ENCODE results near the gene MCF2L. TPM values are rescaled to one million over a fixed set of nuclear protein-coding genes. Genes with fewer than 3 reads are reported as not detected.

Gene MCF2L
- total RNA-seq, 1 experiment from 2014 or later: 22.1 TPM

- H3K27ac Mint-ChIP-seq (ENCODE audit: unreplicated experiment): peak overlapping the region; percentile 57
- TF ChIP-seq CTCF (IDR thresholded peaks at IDR 0.05; ENCODE audit: insufficient read depth in 1 of 2, low read depth in 1 of 2, low read length in 1 of 2, severe bottlenecking in 1 of 2, unreplicated experiment in 1 of 2): no peak
- no TSS peak for BruUV-seq (replicated peaks)
- Histone ChIP-seq H3K27me3 (replicated peaks; ENCODE audit: control insufficient read depth, insufficient read depth, low read length) (no peaks in the 10 kb centered on the region), H3K36me3 (ENCODE audit: control insufficient read depth, insufficient read depth, low read length) (no peaks in the 10 kb centered on the region; the same call in 1 of the 2 replicates), H3K4me3 (ENCODE audit: low read depth, low read length) (no peak overlapping the region), H3K9me3 (0 out of 2 replicates have a peak, but pooled peaks cover 3% of the 10 kb centered on the region), H3K4me1 (peaks cover under 1% of the 10 kb centered on the region; the same call in 1 of the 2 replicates)
- ChIA-PET CTCF (interaction anchor here (0.7 kb wide), 2 partner anchors 18 to 22 kb away, joined by 3 to 5 read pairs; partner anchors contain the start of gene MCF2L), POLR2A (interaction anchor here (0.6 to 1.0 kb wide), 2 partner anchors 10 to 167 kb away, joined by 3 read pairs; no protein-coding TSS in a partner anchor)
- H3K4me3 Mint-ChIP-seq (ENCODE audit: unreplicated experiment): no peak overlapping the region
- H3K4me1 Mint-ChIP-seq (ENCODE audit: low read depth, unreplicated experiment): peaks cover 4% of the 10 kb centered on the region
- peak; percentile 84 to 85 for DNase-seq
- H3K9me3 Mint-ChIP-seq (ENCODE audit: unreplicated experiment): no peaks in the 10 kb centered on the region
- intact Hi-C loops (cut with micrococcal nuclease; ENCODE audit: unreplicated experiment): no loop called here
- H3K27me3 Mint-ChIP-seq (ENCODE audit: insufficient read depth, unreplicated experiment): no peaks in the 10 kb centered on the region
- H3K36me3 Mint-ChIP-seq (ENCODE audit: insufficient read depth, unreplicated experiment): no peaks in the 10 kb centered on the region
These were observed 21.8 kb downstream of the MCF2L start for GRCh38 chr13:112990783-112991182.

GRCh38 chr13:112991609-112992008 is 22.6 kb downstream of the MCF2L start:
- intact Hi-C loops (cut with micrococcal nuclease; ENCODE audit: unreplicated experiment): no loop called here

More at GRCh38 chr13:112991609-112992008, 22.6 kb downstream of the MCF2L start:
- 0 out of 2 replicates have a peak, but pooled peaks cover under 1% of the 10 kb centered on the region for H3K4me1 ChIP-seq
- no peak for TF ChIP-seq CTCF (IDR thresholded peaks at IDR 0.05; ENCODE audit: insufficient read depth in 1 of 2, low read depth in 1 of 2, low read length in 1 of 2, severe bottlenecking in 1 of 2, unreplicated experiment in 1 of 2)
- no peak overlapping the region for H3K4me3 ChIP-seq (ENCODE audit: low read depth, low read length)
- ChIA-PET POLR2A (no interaction called here), CTCF (no interaction called here)
- Mint-ChIP-seq H3K27me3 (ENCODE audit: insufficient read depth, unreplicated experiment) (no peaks in the 10 kb centered on the region), H3K9me3 (ENCODE audit: unreplicated experiment) (no peaks in the 10 kb centered on the region), H3K4me1 (ENCODE audit: low read depth, unreplicated experiment) (no peaks in the 10 kb centered on the region), H3K27ac (ENCODE audit: unreplicated experiment) (no peak overlapping the region), H3K36me3 (ENCODE audit: insufficient read depth, unreplicated experiment) (no peaks in the 10 kb centered on the region), H3K4me3 (ENCODE audit: unreplicated experiment) (no peak overlapping the region)
- BruUV-seq (replicated peaks): no TSS peak
- no peaks in the 10 kb centered on the region for H3K27me3 ChIP-seq (replicated peaks; ENCODE audit: control insufficient read depth, insufficient read depth, low read length)
- no peaks in the 10 kb centered on the region; the same call in 1 of the 2 replicates for H3K36me3 ChIP-seq (ENCODE audit: control insufficient read depth, insufficient read depth, low read length)
- H3K9me3 ChIP-seq: 0 out of 2 replicates have a peak, but pooled peaks cover 3% of the 10 kb centered on the region
- no peak for DNase-seq

All from Caco-2 (cell line).